HG02571 (cell line): ENCODE results near the gene TICRR.

Source experiments
- ATAC-seq: cut with Tn5 transposase; IDR thresholded peaks from one replicate; pipeline ENCODE4 v1.9.1; 2021; ENCODE audit warnings: mild to moderate bottlenecking, moderate library complexity; ENCODE audit not compliant: unreplicated experiment

Gene TICRR

GRCh38 chr15:89649716-89650115 lies 74.4 kb downstream of the TICRR start:
- no peak for ATAC-seq

DNA sequence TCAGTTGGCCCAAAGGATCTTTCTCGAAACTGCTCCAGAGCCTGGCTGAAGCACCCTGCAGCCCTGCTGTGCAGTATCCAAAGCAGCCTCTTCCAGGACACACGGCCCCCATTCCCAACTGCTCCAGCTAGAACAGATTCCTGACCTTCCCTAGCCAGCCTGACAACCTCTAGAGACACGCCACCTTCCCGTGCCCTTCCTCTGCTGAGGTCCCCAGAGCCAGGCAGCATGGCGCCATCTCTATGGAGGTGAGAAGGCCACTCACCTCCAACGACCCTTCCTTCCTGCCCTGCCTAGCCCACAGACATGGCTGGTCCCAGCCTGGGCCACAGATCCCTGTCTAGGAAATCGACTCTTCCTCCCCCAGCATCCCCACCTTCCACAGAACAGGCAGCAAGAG lies 76.9 kb downstream of the TICRR start:
- no peak for ATAC-seq

DNA sequence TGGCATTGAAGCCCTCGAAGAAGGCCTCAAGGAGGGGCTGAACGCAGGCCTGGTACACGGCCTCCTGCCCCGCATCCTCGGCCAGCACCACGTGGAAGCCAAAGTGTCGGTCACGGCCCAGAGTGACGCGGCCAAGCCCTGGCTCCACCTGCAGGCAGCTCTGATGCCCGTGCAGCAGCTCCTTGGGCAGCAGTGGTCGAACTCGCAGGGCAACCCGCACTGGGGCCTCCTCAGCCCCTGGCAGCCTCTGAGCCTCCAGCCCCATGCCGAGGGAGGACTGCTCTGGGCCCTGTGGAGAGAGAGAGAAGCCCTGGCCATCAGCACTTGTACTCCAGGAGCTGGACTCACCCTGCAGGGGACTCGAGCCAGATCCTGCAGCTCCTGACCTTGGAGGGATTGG lies 77.4 kb downstream of the TICRR start:
- no peak for ATAC-seq

- no peak for ATAC-seq
Observed at GRCh38 chr15:89653578-89653977, 78.3 kb downstream of the TICRR start.

DNA sequence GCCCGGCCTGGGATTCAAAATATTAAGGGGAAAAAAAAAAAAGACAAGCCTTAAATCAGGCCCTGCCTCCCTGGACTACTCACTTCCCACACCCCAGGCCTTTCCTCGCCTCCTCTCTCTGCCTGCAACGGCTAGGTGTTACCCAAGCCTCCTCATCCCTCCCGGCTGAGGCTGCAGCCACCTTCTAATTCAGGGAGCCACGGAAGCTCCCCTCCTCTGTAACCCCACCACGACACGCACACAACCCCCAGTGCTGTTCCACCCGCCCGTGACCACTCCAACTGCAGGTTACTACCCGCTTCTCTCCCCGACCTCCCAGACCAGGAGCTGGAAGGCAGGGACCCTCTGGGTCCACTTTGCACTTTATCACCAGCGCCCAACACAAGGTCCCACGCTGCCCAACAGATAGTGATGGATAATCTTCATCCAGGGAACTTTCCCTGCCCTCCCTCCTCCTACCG lies 79.1 kb downstream of the TICRR start:
- no peak for ATAC-seq

- no peak for ATAC-seq
Observed at GRCh38 chr15:89654847-89655805, 79.9 kb downstream of the TICRR start, which contains the start of gene KIF7. TSS of gene KIF7 (minus strand) at chr15:89655467. CDS start at chr15:89652930, 2,537 bp downstream.

DNA sequence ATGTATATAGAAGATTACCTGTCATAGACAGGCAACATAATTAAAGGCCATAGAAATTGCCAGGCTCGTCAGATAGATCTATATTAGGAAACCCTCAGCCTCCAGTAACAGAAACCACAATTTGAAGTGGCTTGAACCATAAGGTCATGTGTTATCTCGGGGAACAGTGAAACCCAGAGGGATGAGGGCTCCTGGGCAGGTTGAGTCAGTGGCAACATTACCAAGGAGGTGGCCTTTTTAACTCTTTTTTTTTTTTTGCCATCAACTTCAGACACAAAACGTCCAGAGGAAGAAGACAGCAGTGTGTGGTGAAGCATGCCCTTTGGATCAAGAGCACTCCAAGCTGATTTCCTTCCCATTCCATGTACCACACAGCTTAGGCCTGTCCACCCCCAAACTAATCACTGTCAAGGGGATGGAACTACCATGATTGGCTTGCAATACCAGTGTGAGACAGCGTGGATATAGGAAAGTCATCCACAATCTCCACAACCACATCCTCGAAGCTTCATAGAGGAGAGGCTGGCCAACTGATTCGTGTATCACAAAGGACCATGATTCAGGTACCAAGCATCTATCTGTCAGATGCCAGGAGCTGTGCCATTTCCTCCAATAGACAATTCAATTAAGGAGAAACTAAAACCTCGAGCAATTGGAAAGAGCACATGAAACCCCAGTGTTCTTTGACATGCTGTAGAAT lies 81.0 kb downstream of the TICRR start:
- ATAC-seq = no peak

- ATAC-seq = no peak
Observed at GRCh38 chr15:89657686-89658200, 82.5 kb downstream of the TICRR start.

GRCh38 chr15:89659295-89659694 lies 84.0 kb downstream of the TICRR start:
- no peak for ATAC-seq

DNA sequence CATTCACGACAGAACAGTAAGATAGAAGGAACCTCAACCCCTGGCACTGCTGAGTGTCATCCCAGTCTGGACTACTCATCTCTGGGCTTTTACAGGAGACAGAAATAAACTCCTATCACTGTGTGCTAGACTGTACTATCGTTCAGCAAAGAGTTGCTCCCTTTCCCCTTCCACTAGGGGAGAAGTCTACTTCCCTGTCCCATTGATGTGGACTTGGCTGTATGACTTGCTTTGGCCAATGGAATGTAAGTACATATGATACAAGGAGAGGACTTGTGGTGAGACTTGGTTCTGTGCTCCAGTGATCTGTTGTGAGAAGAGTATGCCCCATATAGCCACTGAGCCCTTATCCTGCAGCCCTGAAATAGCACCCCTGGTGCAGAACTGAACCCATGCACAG lies 85.3 kb downstream of the TICRR start:
- ATAC-seq = no peak

- ATAC-seq = no peak
Observed at GRCh38 chr15:89662893-89663626, 87.8 kb downstream of the TICRR start.

GRCh38 chr15:89664441-89665350 lies 89.4 kb downstream of the TICRR start:
- ATAC-seq = no peak

- no peak for ATAC-seq
Observed at GRCh38 chr15:89665449-89666181, 90.3 kb downstream of the TICRR start.

GRCh38 chr15:89666184-89666857 lies 91.1 kb downstream of the TICRR start:
- no peak for ATAC-seq

- no peak for ATAC-seq
Observed at GRCh38 chr15:89666858-89667705, 91.8 kb downstream of the TICRR start.

- no peak for ATAC-seq
Observed at GRCh38 chr15:89667706-89667960, 92.4 kb downstream of the TICRR start.

DNA sequence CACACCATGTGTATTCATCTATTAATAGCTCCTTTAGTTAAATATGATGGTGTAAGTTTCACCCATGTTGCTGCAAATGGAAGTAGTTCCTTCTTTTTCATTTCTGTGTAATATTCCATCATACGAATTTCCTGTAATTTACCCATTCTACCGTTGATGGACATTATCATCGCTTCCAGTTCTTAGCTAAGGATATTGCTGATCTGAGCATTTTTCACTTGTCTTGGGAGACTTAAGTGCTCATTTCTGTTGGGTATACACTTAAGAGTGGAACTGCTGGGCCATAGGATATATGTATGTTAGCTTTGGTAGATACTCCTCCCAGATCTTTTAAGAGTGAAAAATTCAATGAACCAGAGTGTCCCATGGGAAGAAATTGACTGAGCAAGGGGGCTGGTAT lies 92.9 kb downstream of the TICRR start:
- ATAC-seq = no peak

DNA sequence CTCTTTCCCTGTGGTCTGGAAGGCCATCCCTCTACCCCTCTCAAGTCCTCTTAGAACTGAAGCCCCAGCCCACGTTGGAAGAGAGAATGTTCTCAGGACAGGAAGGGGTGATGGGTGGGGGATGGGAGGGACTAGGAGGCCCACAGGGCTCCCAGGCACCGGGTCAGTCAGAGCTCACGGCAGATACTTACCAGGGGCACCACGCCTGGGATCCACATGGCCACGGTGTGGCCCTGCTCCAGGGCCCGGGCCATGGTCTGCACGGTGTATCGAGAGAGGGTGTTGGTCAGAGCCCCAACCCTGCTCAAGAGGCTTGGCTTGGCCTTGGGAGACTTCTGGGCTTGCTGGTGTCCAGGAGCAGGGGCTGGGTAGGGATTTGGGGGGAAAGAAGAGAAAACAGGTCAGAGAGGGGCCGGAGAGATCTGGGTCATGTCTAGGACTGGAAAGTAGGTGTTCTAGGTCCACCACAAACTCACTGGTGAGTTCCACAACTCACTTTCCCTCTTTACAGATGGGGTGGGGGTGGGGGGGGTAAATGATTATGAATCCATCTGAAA lies 94.1 kb downstream of the TICRR start:
- no peak for ATAC-seq
